ENCODE measurements around the gene DNAJB11.

DNA sequence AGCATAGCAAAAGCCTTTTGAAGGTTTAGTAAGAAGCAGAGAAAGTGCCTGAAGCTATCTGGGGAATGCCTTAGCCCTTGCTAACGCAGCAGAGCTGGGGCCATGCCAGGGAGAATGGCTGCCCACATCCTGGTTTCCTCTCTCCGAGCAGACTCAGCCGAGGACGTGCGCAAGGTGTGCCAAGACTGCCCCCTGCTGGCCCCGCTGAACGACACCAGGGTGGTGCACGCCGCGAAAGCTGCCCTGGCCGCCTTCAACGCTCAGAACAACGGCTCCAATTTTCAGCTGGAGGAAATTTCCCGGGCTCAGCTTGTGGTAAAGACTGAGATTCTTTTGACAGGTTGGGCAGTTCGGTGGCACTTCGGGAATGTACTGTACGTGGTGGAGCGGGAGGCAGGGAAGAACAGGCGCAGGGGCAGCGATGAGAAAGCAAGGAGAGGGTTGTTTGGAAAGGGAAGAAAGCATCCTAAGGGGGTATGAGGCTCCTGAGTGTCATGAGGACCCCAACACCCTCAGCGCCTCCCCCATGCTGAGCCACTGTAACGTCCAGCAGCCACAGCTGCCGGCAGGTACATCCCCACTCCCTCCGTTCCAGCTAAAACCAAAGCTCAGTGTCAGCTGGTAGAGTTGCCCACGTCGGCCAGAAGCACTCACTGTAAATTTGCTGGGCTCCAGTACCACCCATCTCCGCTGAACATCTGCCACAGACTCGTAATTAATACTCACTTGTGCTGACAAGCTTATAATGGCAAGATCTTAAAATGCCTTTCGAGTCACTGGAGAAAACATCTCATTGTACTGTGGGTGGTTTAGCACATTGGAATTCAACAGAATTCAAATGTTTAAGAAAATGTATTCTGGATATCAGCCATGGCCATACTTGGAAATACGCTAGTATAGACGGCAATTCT, 46.8 kb downstream of the DNAJB11 start:
- TF ChIP-seq, protein P1, sequence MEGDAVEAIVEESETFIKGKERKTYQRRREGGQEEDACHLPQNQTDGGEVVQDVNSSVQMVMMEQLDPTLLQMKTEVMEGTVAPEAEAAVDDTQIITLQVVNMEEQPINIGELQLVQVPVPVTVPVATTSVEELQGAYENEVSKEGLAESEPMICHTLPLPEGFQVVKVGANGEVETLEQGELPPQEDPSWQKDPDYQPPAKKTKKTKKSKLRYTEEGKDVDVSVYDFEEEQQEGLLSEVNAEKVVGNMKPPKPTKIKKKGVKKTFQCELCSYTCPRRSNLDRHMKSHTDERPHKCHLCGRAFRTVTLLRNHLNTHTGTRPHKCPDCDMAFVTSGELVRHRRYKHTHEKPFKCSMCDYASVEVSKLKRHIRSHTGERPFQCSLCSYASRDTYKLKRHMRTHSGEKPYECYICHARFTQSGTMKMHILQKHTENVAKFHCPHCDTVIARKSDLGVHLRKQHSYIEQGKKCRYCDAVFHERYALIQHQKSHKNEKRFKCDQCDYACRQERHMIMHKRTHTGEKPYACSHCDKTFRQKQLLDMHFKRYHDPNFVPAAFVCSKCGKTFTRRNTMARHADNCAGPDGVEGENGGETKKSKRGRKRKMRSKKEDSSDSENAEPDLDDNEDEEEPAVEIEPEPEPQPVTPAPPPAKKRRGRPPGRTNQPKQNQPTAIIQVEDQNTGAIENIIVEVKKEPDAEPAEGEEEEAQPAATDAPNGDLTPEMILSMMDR (conservative IDR thresholded peaks at IDR 0.05; ENCODE audit: low read depth, low read length) = peak; percentile 99
- no peak for TF ChIP-seq EZH2 (IDR thresholded peaks at IDR 0.05; ENCODE audit: borderline replicate concordance, low read depth, low read length, poor library complexity, severe bottlenecking)
